Heart left ventricle (tissue), 16 donors: ENCODE measurements around the gene BRME1. TPM values are rescaled to one million over a fixed set of nuclear protein-coding genes. Genes with fewer than 3 reads are reported as not detected.

ENCODE experiments used
- ATAC-seq, 4 donors: fragments of 200-7000 bp; cut with Tn5 transposase; one replicate each; pipeline ENCODE4 v1.9.1; 2020 to 2022; ENCODE audit warnings: moderate library complexity in 4 of 4, mild to moderate bottlenecking in 3 of 4, moderate number of reproducible peaks in 1 of 4
- DNase-seq, 5 donors: peaks; one replicate each; pipeline ENCODE4 v3.0.0-alpha.2; 2020
- H3K27ac ChIP-seq, 12 donors: fragments of 200-600 bp; sonication (generic) in 4 of 12; one replicate each; pipeline versions ENCODE4 v1.5.0 to v1.8.0; 2016 to 2022; ENCODE audit warnings: mild to moderate bottlenecking in 2 of 12
- H3K27me3 ChIP-seq, 9 donors: fragments of 200-600 bp; sonication (generic) in 2 of 9; one replicate each; pipeline versions ENCODE4 v1.5.1 to v1.8.0; 2016 to 2022; ENCODE audit warnings: mild to moderate bottlenecking in 3 of 9
- H3K36me3 ChIP-seq, 9 donors: fragments of 200-600 bp; sonication (generic) in 2 of 9; one replicate each; pipeline versions ENCODE4 v1.5.0 to v1.8.0; 2018 to 2022; ENCODE audit warnings: mild to moderate bottlenecking in 2 of 9
- H3K4me1 ChIP-seq, 12 donors: fragments of 200-600 bp; sonication (generic) in 4 of 12; one replicate each; pipeline versions ENCODE4 v1.5.0 to v1.8.0; 2016 to 2022; ENCODE audit warnings: mild to moderate bottlenecking in 3 of 12
- H3K4me3 ChIP-seq, 12 donors: fragments of 200-600 bp; sonication (generic) in 4 of 12; one replicate each; pipeline versions ENCODE4 v1.5.0 to v1.8.0; 2017 to 2022; ENCODE audit warnings: mild to moderate bottlenecking in 9 of 12, moderate library complexity in 4 of 12
- H3K9me3 ChIP-seq, 12 donors: fragments of 200-600 bp; sonication (generic) in 4 of 12; one replicate each; pipeline versions ENCODE4 v1.5.0 to v1.8.0; 2016 to 2022; ENCODE audit warnings: mild to moderate bottlenecking in 1 of 12
- CTCF ChIP-seq, 12 donors: fragments of 200-600 bp; sonication (generic) in 4 of 12; IDR thresholded peaks; one replicate each; pipeline versions ENCODE4 v1.5.0 to v1.8.0; 2018 to 2022; ENCODE audit warnings: antibody characterized with exemption in 12 of 12, mild to moderate bottlenecking in 5 of 12
- POLR2A ChIP-seq, 2 donors: fragments of 450-650 bp; IDR thresholded peaks; one replicate each; pipeline ENCODE4 v1.6.1; 2017; ENCODE audit warnings: antibody characterized with exemption in 2 of 2, mild to moderate bottlenecking in 2 of 2, moderate library complexity in 2 of 2
- WGBS, 4 donors: extraction: QIAGEN DNeasy Blood & Tissue Kit in 2 of 4; methylation state at CpG; one replicate each; pipeline versions ENCODE4 v1.1.5 to v1.1.7; 2013 to 2018; 5-methylcytosine and 5-hydroxymethylcytosine counted together
- intact Hi-C, 10 donors: fragments of 100-400 bp; cut with DNase I; formaldehyde crosslinking; loops; one replicate each; pipeline versions ENCODE4 v1.11.1 to v1.14.2; 2022
- polyA plus RNA-seq, 2 donors: library from polyadenylated mRNA; stranded (reverse); fragments of 200-250 nt; gene quantifications; one replicate each; pipeline ENCODE4 v1.2.3, GENCODE V29; 2013
- total RNA-seq, 9 donors: library from RNA; depleted of rRNA in 2 of 9; stranded (reverse); fragments of >200 nt in 2 of 9; fragmentation: NEBNext Ultra II Directional in 3 of 9; extraction: Animal tissue kit (Norgen Biotek cat#: 25700) in 3 of 9; gene quantifications; one replicate each; pipeline versions ENCODE4 v1.1.0 to v1.2.4, GENCODE V29; 2016 to 2023
- donor health status: ischemic (EF 13 %, LVEDD 7.1; RV severe dilation, severe dysfunction).
- donor health status: healthy with polysubstance abuse.
- donor health status: DM: no; HTN: yes; CAD: no.
- donor health status: DM: no; HTN: no; CAD: no.
- donor health status: ischemic (EF 25% LVEDD 6.9; RV normal size, moderate dysfunction).
- donor health status: ischemic (EF 25% LVEDD 5.7; RV mildly dilated, moderate dysfunction).
- donor health status: healthy.
- donor health status: DM: yes; HTN: yes; CAD: no.
- donor health status: ischemic (EF 35%, LVEDD 5.7; RV mildly dilated, moderate dysfunction).
- donor health status: nonischemic (EF 11% LVEDD 7.7; RV severe dilation, severe dysfunction).
- donor health status: DM: yes; HTN: yes; CAD: no.
- donor health status: PGD.
- donor health status: ischemic (EF 29% LVEDD 5.4; RV normal size, mild dysfunction).
- donor health status: nonischemic (EF 23%, LVEDD 6.1; RV moderate dilation, normal function).

The BRME1 gene
- total and polyA plus RNA-seq, 11 donors, result 0.23 to 1.2 (median 0.70) TPM; not detected in 2

- no peak overlapping the region for H3K4me3 ChIP-seq
- ATAC-seq, result no peak
- TF ChIP-seq POLR2A (IDR thresholded peaks at IDR 0.05) (no peak), CTCF (IDR thresholded peaks at IDR 0.05) (no peak)
- peaks cover 0 to 18% (median 0%) of the 10 kb centered on the region in 9 donors for H3K27me3 ChIP-seq
- H3K4me1 ChIP-seq, result peaks cover 0 to 31% (median 9%) of the 10 kb centered on the region in 12 donors
- H3K36me3 ChIP-seq, result no peaks in the 10 kb centered on the region
- no peaks in the 10 kb centered on the region for H3K9me3 ChIP-seq
- H3K27ac ChIP-seq, result no peak overlapping the region
- intact Hi-C loops, result loop anchor here in 4 of 10 donors (10.0 kb wide), 2 partner anchors 274 to 594 kb away; no protein-coding TSS in a partner anchor
- 69 to 76% (median 74%) methylated on average over 9 to 13 of the region's 13 CpGs for WGBS, 4 donors
- DNase-seq, result no peak
These were observed 36.6 kb downstream of the BRME1 start for GRCh38 chr19:13869281-13869680.

- Histone ChIP-seq H3K36me3 (no peaks in the 10 kb centered on the region), H3K9me3 (no peaks in the 10 kb centered on the region), H3K27ac (no peak overlapping the region), H3K27me3 (peaks cover 0 to 18% (median 0%) of the 10 kb centered on the region in 9 donors), H3K4me1 (peaks cover 0 to 31% (median 9%) of the 10 kb centered on the region in 12 donors), H3K4me3 (no peak overlapping the region)
- 71 to 93% (median 86%) methylated on average over 4 of the region's 4 CpGs for WGBS, 4 donors
- DNase-seq (no peak), ATAC-seq (no peak)
- intact Hi-C loops, result loop anchor here in 4 of 10 donors (10.0 kb wide), 2 partner anchors 274 to 594 kb away; no protein-coding TSS in a partner anchor
- TF ChIP-seq POLR2A (IDR thresholded peaks at IDR 0.05), result no peak
- no peak for TF ChIP-seq CTCF (IDR thresholded peaks at IDR 0.05)
These were observed 37.3 kb downstream of the BRME1 start for GRCh38 chr19:13868663-13869062.

GRCh38 chr19:13866463-13867046 lies 39.4 kb downstream of the BRME1 start:
- TF ChIP-seq POLR2A (IDR thresholded peaks at IDR 0.05), result no peak
- no peak for TF ChIP-seq CTCF (IDR thresholded peaks at IDR 0.05)
- WGBS, 4 donors, result 75 to 79% (median 77%) methylated on average over 15 of the region's 15 CpGs
- peak overlapping the region in 2 of 12 donors; percentile 43 to 67 for H3K27ac ChIP-seq
- peaks cover 0 to 27% (median 12%) of the 10 kb centered on the region in 12 donors for H3K4me1 ChIP-seq
- no peaks in the 10 kb centered on the region for H3K36me3 ChIP-seq
- H3K9me3 ChIP-seq, result no peaks in the 10 kb centered on the region
- peaks cover 0 to 18% (median 0%) of the 10 kb centered on the region in 9 donors for H3K27me3 ChIP-seq
- DNase-seq, result no peak
- intact Hi-C loops, result loop anchor here in 4 of 10 donors (10.0 kb wide), 2 partner anchors 272 to 592 kb away; no protein-coding TSS in a partner anchor
- no peak for ATAC-seq
- peak overlapping the region in 9 of 12 donors; percentile 56 to 80 (median 69) for H3K4me3 ChIP-seq
